Endothelial cell of umbilical vein (primary cell): ENCODE data around the gene NR1D2. TPM values are rescaled to one million over a fixed set of nuclear protein-coding genes. Genes with fewer than 3 reads are reported as not detected.

ENCODE experiments used
- BruUV-seq: library from RNA; stranded (reverse); fragments of 400-500 nt; replicated peaks from 2 replicates; lab custom pipeline; 2021; lab: Mats Ljungman, UMichigan
- CTCF ChIA-PET: fragments of 300-600, 350-600 bp; sonication (Branson Sonifier 250); formaldehyde crosslinking; loops from one replicate; lab custom pipeline; 2021; ENCODE audit warnings: antibody characterized with exemption, inconsistent platforms; lab: Charles Lee
- POLR2A ChIA-PET: fragments of 300-600, 350-600 bp; sonication (Branson Sonifier 250); formaldehyde crosslinking; loops from one replicate; lab custom pipeline; 2021; ENCODE audit warnings: antibody characterized with exemption, inconsistent platforms; lab: Charles Lee
- DNase-seq: peaks from one replicate; pipeline ENCODE4 v3.0.0-alpha.2; 2011; ENCODE audit warnings: low read depth, low spot score
- FAIRE-seq: peaks from 2 replicates; lab custom pipeline; 2011; peaks lifted over from hg19 to GRCh38; lab: Jason Lieb, UNC
- H2AFZ ChIP-seq: 2 replicates; pipeline ENCODE4 v1.6.0; 2012; ENCODE audit warnings: low read depth, low read length, control low read depth, inconsistent platforms
- H3K27ac ChIP-seq: 2 replicates; pipeline ENCODE4 v1.5.1; 2011; ENCODE audit warnings: low read depth, mild to moderate bottlenecking, control low read depth, low read length, moderate library complexity; ENCODE audit not compliant: insufficient read depth
- H3K27me3 ChIP-seq, 2 experiments: 2 replicates each; pipeline versions ENCODE4 v1.6.0 to v1.6.1; 2011; ENCODE audit warnings: low read length in 2 of 2, mixed read lengths in 1 of 2; ENCODE audit not compliant: control insufficient read depth in 2 of 2, insufficient read depth in 2 of 2
- H3K36me3 ChIP-seq, 2 experiments: 2 replicates in 1 of 2; 3 replicates in 1 of 2; pipeline ENCODE4 v1.5.1; 2011; ENCODE audit warnings: low read length in 2 of 2, mild to moderate bottlenecking in 1 of 2, moderate library complexity in 1 of 2; ENCODE audit not compliant: control insufficient read depth in 2 of 2, insufficient read depth in 2 of 2; ENCODE audit errors: extremely low read depth in 1 of 2
- H3K4me1 ChIP-seq: 3 replicates; pipeline ENCODE4 v1.5.1; 2011; ENCODE audit warnings: mild to moderate bottlenecking, low read length; ENCODE audit not compliant: control insufficient read depth, insufficient read depth; ENCODE audit errors: extremely low read depth
- H3K4me2 ChIP-seq: 2 replicates; pipeline ENCODE4 v1.6.1; 2011; ENCODE audit warnings: low read length, control low read depth, mixed read lengths; ENCODE audit not compliant: insufficient read depth
- H3K4me3 ChIP-seq, 3 experiments: fragments of 200-600 bp in 1 of 3; sonication (generic), shearing (Covaris generic) in 1 of 3; replicated peaks in 1 of 3; 2 replicates each; pipeline ENCODE4 v1.5.1; 2011 to 2016; ENCODE audit warnings: control low read depth in 3 of 3, low read length in 3 of 3, mild to moderate bottlenecking in 2 of 3, inconsistent platforms in 1 of 3, low read depth in 1 of 3, moderate library complexity in 1 of 3; ENCODE audit not compliant: insufficient read depth in 1 of 3
- H3K79me2 ChIP-seq: 2 replicates; pipeline ENCODE4 v1.6.0; 2012; ENCODE audit warnings: low read length, inconsistent platforms; ENCODE audit not compliant: control insufficient read depth, insufficient read depth
- H3K9ac ChIP-seq: replicated peaks from 2 replicates; pipeline ENCODE3; 2011; ENCODE audit warnings: low read length, control low read depth; ENCODE audit not compliant: insufficient read depth; ENCODE audit errors: extremely low read depth
- H3K9me1 ChIP-seq: replicated peaks from 3 replicates; pipeline ENCODE4 v1.6.0; 2011; ENCODE audit warnings: mild to moderate bottlenecking, low read length; ENCODE audit not compliant: control insufficient read depth, insufficient read depth; ENCODE audit errors: extremely low read depth
- H3K9me3 ChIP-seq: replicated peaks from 2 replicates; pipeline ENCODE4 v1.5.1; 2012; ENCODE audit warnings: low read length, inconsistent platforms; ENCODE audit not compliant: control insufficient read depth, insufficient read depth
- H4K20me1 ChIP-seq: replicated peaks from 2 replicates; pipeline ENCODE3; 2011; ENCODE audit warnings: mild to moderate bottlenecking, low read length; ENCODE audit not compliant: control insufficient read depth, insufficient read depth; ENCODE audit errors: extremely low read depth
- EZH2 ChIP-seq: IDR thresholded peaks from 2 replicates; pipeline ENCODE4 v1.6.1; 2012; ENCODE audit warnings: borderline replicate concordance, low read depth, mild to moderate bottlenecking, moderate library complexity, low read length, inconsistent platforms; ENCODE audit not compliant: severe bottlenecking
- FOS ChIP-seq: IDR thresholded peaks from 2 replicates; pipeline ENCODE4 v1.6.1; 2011; ENCODE audit warnings: mild to moderate bottlenecking, low read length, moderate library complexity, borderline replicate concordance; ENCODE audit not compliant: insufficient read depth
- GATA2 ChIP-seq: IDR thresholded peaks from 2 replicates; pipeline ENCODE4 v1.7.0; 2011; ENCODE audit warnings: low read depth, mild to moderate bottlenecking, moderate library complexity, mixed read lengths, low read length; ENCODE audit not compliant: insufficient read length, insufficient read depth
- JUN ChIP-seq: IDR thresholded peaks from 2 replicates; pipeline ENCODE4 v1.6.1; 2011; ENCODE audit warnings: borderline replicate concordance, low read depth; ENCODE audit not compliant: insufficient read length, insufficient read depth
- MYC ChIP-seq: IDR thresholded peaks from one replicate; pipeline ENCODE4 v1.6.1; 2011; ENCODE audit warnings: mild to moderate bottlenecking, low read depth, low read length
- POLR2A ChIP-seq: IDR thresholded peaks from 2 replicates; pipeline ENCODE4 v1.6.1; 2012; ENCODE audit warnings: low read depth, mild to moderate bottlenecking, control low read depth, low read length
- POLR2AphosphoS5 ChIP-seq: IDR thresholded peaks from 2 replicates; pipeline ENCODE4 v1.6.1; 2012; ENCODE audit warnings: low read depth, mild to moderate bottlenecking, control low read depth, low read length, moderate library complexity; ENCODE audit not compliant: insufficient read depth
- dilution Hi-C: fragments of 300-500 bp; cut with MboI; formaldehyde crosslinking; loops from one replicate; pipeline ENCODE4 v1.15.0; 2019; ENCODE audit warnings: low sequenced_read_pairs; ENCODE audit not compliant: extremely low pct_ligation_motif_present
- intact Hi-C: fragments of 100-400 bp; cut with micrococcal nuclease; formaldehyde crosslinking; loops from one replicate; pipeline ENCODE4 v1.10.0; 2022
- polyA plus RNA-seq, 4 experiments: library from polyadenylated mRNA; depleted of rRNA in 3 of 4; stranded (reverse) in 3 of 4; unstranded in 1 of 4; fragments of >200 nt; gene quantifications; 2 replicates each; pipeline versions ENCODE4 v1.2.1 to v1.2.3, GENCODE V29; 2011 to 2012; ENCODE audit warnings: missing spikeins in 1 of 4
- total RNA-seq: library from RNA; stranded (reverse); gene quantifications from 2 replicates; pipeline ENCODE4 v1.2.3, GENCODE V29; 2021
- TF ChIP-seq, protein P1 (sequence below): IDR thresholded peaks from 2 replicates; pipeline ENCODE4 v1.6.1; 2011; ENCODE audit not compliant: insufficient read depth, insufficient read length
- TF ChIP-seq, protein P2 (sequence below), 2 donors: IDR thresholded peaks; 1 replicate in 1 of 2; 2 replicates in 1 of 2; pipeline ENCODE4 v1.5.1; 2011; ENCODE audit warnings: low read length in 2 of 2, mild to moderate bottlenecking in 2 of 2, moderate library complexity in 2 of 2, control low read depth in 1 of 2, inconsistent platforms in 1 of 2, low read depth in 1 of 2; ENCODE audit not compliant: insufficient read depth in 1 of 2; ENCODE audit errors: extremely low read depth in 1 of 2

NR1D2 gene
- total and polyA plus RNA-seq, 2 donors (not counting 3 experiments of a cell fraction or from before 2014, with no cell fraction given): 4.3 to 14.6 TPM

- FAIRE-seq (no peak), DNase-seq (peak; percentile 76)
- Histone ChIP-seq H3K4me2 (no peak overlapping the region), H4K20me1 (no peaks in the 10 kb centered on the region), H3K9ac (no peak overlapping the region), H2AFZ (no peak overlapping the region), H3K27ac (no peak overlapping the region), H3K9me1 (no peaks in the 10 kb centered on the region), H3K36me3 (no peaks in the 10 kb centered on the region), H3K27me3 (no peaks in the 10 kb centered on the region), H3K9me3 (no peaks in the 10 kb centered on the region), H3K79me2 (no peaks in the 10 kb centered on the region), H3K4me3 (no peak overlapping the region), H3K4me1 (peaks cover 19% of the 10 kb centered on the region)
- ChIA-PET CTCF (interaction anchor here (2.0 kb wide), 1 partner anchor 690 kb away, joined by 4 read pairs; no protein-coding TSS in a partner anchor), POLR2A (no interaction called here)
- no peak for TF ChIP-seq POLR2AphosphoS5
- no peak for TF ChIP-seq JUN
- no peak for TF ChIP-seq FOS
- TF ChIP-seq, protein P1, sequence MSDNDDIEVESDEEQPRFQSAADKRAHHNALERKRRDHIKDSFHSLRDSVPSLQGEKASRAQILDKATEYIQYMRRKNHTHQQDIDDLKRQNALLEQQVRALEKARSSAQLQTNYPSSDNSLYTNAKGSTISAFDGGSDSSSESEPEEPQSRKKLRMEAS: no peak
- no peak for TF ChIP-seq GATA2
- no peak for TF ChIP-seq EZH2
- TF ChIP-seq POLR2A: no peak
- no peak for TF ChIP-seq MYC
- TF ChIP-seq, protein P2, sequence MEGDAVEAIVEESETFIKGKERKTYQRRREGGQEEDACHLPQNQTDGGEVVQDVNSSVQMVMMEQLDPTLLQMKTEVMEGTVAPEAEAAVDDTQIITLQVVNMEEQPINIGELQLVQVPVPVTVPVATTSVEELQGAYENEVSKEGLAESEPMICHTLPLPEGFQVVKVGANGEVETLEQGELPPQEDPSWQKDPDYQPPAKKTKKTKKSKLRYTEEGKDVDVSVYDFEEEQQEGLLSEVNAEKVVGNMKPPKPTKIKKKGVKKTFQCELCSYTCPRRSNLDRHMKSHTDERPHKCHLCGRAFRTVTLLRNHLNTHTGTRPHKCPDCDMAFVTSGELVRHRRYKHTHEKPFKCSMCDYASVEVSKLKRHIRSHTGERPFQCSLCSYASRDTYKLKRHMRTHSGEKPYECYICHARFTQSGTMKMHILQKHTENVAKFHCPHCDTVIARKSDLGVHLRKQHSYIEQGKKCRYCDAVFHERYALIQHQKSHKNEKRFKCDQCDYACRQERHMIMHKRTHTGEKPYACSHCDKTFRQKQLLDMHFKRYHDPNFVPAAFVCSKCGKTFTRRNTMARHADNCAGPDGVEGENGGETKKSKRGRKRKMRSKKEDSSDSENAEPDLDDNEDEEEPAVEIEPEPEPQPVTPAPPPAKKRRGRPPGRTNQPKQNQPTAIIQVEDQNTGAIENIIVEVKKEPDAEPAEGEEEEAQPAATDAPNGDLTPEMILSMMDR (IDR thresholded peaks at IDR 0.05; ENCODE audit: extremely low read depth in 1 of 2, insufficient read depth in 1 of 2, low read depth in 1 of 2, low read length in 2 of 2): no peak
- BruUV-seq: no TSS peak
- dilution Hi-C loops: no loop called here
- intact Hi-C loops: loop anchor here (5.0 kb wide), 1 partner anchor 1443 kb away; no protein-coding TSS in a partner anchor
Observed at GRCh38 chr3:23994244-23994569, 49.1 kb downstream of the NR1D2 start.
